C4-2B (cell line): ENCODE results near the gene MARF1.

Source experiments
- ZFX ChIP-seq: fragments of 450-650 bp; IDR thresholded peaks from 2 replicates; pipeline ENCODE4 v1.6.1; 2017
- TF ChIP-seq, protein P1 (sequence below): fragments of 450-650 bp; conservative IDR thresholded peaks from 2 replicates; pipeline ENCODE4 v1.5.1; 2017; ENCODE audit warnings: mild to moderate bottlenecking

DNA sequence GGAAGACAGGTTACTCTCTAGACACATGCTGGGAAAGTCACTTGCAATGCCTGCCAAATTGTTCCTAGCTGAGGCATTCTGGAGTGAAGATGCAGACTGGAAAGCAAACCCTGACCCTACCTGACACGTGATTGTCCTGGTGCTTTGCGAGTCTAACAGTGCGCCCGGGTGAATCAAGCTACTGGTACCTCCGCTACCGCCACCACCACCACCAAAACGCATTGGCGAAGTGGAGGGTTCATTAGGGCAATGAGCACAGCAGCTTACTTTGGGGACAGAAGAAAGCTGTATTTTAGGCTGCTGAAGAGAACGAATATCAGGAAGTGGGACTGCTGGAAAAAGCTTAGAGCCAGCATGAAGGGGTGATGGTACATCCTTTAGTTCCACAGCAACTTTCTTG is 7.0 kb downstream of the MARF1 start:
- TF ChIP-seq, protein P1, sequence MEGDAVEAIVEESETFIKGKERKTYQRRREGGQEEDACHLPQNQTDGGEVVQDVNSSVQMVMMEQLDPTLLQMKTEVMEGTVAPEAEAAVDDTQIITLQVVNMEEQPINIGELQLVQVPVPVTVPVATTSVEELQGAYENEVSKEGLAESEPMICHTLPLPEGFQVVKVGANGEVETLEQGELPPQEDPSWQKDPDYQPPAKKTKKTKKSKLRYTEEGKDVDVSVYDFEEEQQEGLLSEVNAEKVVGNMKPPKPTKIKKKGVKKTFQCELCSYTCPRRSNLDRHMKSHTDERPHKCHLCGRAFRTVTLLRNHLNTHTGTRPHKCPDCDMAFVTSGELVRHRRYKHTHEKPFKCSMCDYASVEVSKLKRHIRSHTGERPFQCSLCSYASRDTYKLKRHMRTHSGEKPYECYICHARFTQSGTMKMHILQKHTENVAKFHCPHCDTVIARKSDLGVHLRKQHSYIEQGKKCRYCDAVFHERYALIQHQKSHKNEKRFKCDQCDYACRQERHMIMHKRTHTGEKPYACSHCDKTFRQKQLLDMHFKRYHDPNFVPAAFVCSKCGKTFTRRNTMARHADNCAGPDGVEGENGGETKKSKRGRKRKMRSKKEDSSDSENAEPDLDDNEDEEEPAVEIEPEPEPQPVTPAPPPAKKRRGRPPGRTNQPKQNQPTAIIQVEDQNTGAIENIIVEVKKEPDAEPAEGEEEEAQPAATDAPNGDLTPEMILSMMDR, result no peak
- no peak for TF ChIP-seq ZFX
